ENCODE measurements around the gene DDN.

DDN gene

GRCh38 chr12:48961801-48962200, 37.4 kb downstream of the DDN start:
- no peak for DNase-seq

GRCh38 chr12:48961331-48961730, 37.8 kb downstream of the DDN start:
- no peak for DNase-seq

- DNase-seq, result no peak
Measured at GRCh38 chr12:48960834-48961233, 38.3 kb downstream of the DDN start.

GRCh38 chr12:48958049-48958388, 41.2 kb downstream of the DDN start:
- no peak for DNase-seq

GRCh38 chr12:48957141-48958048, 41.8 kb downstream of the DDN start, which contains the start of gene ARF3:
ARF3 (minus strand) TSS chr12:48957487; CDS start chr12:48941095, 16,392 bp downstream.
- peak; percentile 64 for DNase-seq

- no peak for DNase-seq
Measured at GRCh38 chr12:48956279-48957140, 42.7 kb downstream of the DDN start.

- peak; percentile 95 for DNase-seq
Measured at GRCh38 chr12:48954841-48955501, 44.2 kb downstream of the DDN start.

- DNase-seq, result no peak
Measured at GRCh38 chr12:48954061-48954460, 45.1 kb downstream of the DDN start.

GRCh38 chr12:48952691-48953090, 46.5 kb downstream of the DDN start:
- DNase-seq, result no peak

- no peak for DNase-seq
Measured at GRCh38 chr12:48947727-48948126, 51.4 kb downstream of the DDN start.

- DNase-seq, result no peak
Measured at GRCh38 chr12:48946943-48947342, 52.2 kb downstream of the DDN start.

- no peak for DNase-seq
Measured at GRCh38 chr12:48946205-48946604, 53.0 kb downstream of the DDN start.
